ENCODE results near the gene PCDH18. TPM values are rescaled to one million over a fixed set of nuclear protein-coding genes. Genes with fewer than 3 reads are reported as not detected.
A peak's percentile ranks its signal among the peaks of the same experiment; 100 is the strongest.
"Not testable (repeated sequence)": the region's sequence is repeated elsewhere in the genome, so short reads cannot be mapped to it uniquely, and the experiment has no call there.

PCDH18 gene, protein sequence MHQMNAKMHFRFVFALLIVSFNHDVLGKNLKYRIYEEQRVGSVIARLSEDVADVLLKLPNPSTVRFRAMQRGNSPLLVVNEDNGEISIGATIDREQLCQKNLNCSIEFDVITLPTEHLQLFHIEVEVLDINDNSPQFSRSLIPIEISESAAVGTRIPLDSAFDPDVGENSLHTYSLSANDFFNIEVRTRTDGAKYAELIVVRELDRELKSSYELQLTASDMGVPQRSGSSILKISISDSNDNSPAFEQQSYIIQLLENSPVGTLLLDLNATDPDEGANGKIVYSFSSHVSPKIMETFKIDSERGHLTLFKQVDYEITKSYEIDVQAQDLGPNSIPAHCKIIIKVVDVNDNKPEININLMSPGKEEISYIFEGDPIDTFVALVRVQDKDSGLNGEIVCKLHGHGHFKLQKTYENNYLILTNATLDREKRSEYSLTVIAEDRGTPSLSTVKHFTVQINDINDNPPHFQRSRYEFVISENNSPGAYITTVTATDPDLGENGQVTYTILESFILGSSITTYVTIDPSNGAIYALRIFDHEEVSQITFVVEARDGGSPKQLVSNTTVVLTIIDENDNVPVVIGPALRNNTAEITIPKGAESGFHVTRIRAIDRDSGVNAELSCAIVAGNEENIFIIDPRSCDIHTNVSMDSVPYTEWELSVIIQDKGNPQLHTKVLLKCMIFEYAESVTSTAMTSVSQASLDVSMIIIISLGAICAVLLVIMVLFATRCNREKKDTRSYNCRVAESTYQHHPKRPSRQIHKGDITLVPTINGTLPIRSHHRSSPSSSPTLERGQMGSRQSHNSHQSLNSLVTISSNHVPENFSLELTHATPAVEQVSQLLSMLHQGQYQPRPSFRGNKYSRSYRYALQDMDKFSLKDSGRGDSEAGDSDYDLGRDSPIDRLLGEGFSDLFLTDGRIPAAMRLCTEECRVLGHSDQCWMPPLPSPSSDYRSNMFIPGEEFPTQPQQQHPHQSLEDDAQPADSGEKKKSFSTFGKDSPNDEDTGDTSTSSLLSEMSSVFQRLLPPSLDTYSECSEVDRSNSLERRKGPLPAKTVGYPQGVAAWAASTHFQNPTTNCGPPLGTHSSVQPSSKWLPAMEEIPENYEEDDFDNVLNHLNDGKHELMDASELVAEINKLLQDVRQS
- total RNA-seq (2014; rRNA removed), result 13.4 and 16.6 TPM in 2 replicates
- polyA plus RNA-seq (2012), result 2.8 TPM

DNA sequence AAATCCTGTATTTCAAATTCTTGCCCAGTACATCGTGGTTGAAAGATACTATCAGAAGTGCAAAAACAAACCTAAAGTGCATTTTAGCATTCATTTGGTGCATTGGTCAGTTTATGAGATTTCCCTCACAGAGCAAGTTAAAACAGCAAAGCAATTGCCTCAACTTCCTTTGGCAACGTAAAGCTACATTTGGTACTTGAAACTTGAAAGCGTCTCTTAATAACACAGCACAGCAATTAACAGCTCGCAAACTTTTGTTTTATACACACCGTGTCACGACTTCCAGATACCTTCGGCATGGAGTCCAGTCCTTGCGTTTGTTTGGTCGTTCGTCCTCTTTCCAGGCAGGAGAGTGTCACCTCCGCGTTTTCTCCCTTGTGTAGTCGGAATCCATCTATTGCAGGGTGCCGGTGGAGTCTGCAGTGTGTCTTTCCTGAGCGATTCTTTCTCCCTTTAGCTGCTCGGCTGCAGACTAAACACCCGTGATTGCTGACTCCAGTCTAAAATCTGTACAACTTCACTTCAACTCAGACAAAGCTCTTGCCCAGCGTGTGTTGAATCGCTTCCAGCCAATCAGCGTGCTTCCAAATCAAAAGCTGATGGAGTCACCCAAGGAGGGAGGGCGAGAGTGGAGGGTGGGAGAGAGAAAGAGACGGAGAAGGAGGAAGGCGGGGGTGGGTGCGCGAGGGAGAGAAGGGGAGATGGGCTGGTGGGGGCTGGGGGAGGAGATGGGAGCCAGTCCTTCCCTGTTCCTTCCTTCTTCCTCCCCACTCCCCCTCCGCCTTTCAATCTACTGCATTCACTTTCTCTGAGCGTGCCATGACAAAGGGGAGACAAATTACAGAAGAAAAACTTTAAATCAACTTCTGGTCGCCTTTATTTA lies at the start of gene PCDH18:
Gene PCDH18, minus strand, starts transcription at position 509 of the 883 bp plus-strand sequence. Its CDS starts 406 bp downstream, at position 103.
- peak; percentile 95 for DNase-seq (ENCODE audit: low read depth)

DNA sequence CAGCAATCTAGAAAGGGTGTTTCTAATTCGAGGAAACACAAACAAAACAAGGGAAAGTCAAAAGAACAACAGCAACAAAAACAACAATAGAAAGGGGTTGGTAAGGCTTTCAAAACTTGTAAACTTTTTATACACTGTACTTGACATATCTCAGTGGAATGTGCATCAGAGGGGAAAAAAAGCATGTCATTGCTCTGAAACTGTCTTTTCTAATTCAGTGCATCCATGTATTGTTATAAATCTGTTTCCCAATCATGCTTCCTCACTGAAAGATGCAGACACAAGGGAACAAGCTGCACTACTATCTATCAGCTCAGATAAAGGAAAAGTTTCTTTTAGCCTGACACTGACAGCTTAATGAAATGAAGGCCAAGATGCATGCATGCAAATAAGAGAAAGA lies 44.2 kb upstream of the PCDH18 start:
- no peak for DNase-seq (ENCODE audit: low read depth)

DNA sequence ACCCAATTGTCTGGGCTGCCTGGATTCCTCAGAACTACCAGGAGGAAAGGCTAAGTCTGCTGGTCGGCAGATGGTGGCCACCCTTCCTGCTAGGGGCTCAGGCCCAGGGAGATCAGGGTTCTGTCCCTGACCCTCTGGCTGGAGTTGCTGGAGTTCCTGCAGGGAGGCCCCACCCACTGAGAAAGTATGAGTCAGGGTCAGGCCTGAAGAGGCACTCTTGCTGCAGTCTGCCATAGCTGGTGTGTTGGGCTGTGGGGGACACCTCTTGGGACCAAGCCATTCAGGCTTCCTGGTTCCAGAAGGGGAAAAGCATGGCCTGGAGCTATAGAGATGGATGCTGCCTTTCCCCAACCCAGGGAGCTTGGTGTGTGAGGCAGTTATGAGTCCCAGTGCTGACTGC lies 40.4 kb upstream of the PCDH18 start:
- peak; percentile 13 for DNase-seq (ENCODE audit: low read depth)

DNA sequence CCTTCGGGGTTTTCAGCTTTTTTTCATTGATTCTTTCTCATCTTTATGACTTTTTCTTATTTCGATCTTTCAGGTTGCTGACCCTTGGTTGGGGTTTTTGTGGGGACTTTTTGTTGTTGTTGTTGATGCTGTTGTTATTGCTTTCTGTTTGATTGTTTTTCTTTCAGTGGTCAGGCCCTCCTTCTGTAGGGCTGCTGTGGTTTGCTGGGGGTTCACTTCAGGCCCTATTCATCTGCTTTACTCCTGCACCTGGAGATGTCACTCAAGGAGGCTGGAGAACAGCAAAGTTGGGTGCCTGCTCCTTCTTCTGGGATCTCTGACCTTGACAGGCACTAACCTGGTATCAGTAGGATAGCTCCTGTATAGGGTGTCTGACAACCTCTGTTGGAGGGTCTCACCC lies 39.9 kb upstream of the PCDH18 start:
- DNase-seq (ENCODE audit: low read depth), result peak; percentile 78

DNA sequence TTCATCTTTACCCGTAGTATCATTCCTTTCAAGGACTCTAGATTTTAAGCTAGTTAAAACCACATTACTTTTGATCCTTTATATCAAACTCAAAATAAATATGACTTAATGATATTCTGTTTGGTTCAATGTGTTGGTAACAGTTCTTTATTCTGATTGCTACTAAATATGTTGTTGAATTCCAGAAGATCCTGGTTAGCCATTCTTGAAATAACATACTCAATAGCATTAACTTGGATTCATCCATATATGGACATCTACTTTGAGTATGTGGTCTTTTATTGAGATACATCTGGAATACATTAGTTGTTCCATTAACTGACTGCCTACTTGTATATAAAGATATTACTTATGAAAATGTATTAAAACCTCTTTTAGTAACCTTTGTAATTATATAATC lies 27.5 kb upstream of the PCDH18 start:
- no peak for DNase-seq (ENCODE audit: low read depth)

DNA sequence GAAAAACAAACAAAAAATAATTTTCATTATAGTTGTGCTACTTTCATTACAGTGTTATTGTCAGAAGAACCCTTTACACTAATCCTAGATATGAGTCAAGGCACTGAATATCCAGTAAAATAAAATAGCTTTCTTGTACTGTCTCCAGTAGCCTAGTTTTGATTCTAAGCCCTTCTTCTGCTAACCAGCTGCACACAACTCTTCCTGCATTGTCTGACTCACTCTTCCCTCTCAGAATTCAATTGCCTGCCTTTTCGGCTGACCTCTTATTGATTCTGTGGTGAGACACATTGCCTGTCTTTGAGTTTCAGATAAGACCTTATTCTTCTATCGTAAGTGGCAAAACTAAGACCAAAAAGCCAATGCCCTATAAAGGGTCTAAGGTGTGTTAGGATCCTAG lies 26.7 kb upstream of the PCDH18 start:
- peak; percentile 68 for DNase-seq (ENCODE audit: low read depth)

DNA sequence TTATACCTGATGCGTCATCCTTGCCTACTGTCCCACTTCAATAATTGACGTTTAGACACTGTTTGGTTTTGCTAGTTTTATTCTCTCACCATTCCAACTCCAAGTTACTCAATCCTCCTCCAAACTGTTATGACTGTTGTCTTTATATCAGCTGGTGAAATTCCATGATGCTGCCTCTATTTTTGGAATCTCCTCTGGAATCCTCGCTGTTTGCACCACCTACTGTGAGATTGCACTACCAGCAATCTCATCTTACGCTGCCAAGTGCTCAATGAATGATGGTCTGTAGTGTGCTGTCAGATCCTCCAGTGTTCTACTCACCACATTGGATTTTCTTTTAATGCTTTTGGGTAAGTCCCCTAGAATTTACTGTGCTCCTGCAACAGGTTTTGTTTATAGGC lies 13.2 kb upstream of the PCDH18 start:
- DNase-seq (ENCODE audit: low read depth), result peak; percentile 78

DNA sequence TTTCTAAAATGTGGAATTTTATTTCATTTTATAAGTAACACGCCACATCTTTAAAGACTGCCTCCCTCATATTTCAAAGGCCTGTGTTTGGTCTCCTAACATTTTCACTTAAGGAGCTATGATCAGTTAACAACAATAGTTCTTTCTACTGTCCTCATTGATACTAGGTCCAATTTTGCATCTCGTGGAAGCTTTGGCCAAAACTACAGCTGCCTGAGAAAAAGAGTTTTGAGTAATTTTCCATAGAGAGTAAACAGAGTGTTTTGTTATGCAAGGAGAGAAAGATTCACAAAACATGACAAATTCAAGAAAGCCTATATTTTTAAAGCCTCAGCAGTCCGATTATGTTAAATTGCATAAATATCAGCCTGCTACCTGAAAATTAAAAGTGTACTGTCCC lies 11.4 kb upstream of the PCDH18 start:
- no peak for DNase-seq (ENCODE audit: low read depth)

DNA sequence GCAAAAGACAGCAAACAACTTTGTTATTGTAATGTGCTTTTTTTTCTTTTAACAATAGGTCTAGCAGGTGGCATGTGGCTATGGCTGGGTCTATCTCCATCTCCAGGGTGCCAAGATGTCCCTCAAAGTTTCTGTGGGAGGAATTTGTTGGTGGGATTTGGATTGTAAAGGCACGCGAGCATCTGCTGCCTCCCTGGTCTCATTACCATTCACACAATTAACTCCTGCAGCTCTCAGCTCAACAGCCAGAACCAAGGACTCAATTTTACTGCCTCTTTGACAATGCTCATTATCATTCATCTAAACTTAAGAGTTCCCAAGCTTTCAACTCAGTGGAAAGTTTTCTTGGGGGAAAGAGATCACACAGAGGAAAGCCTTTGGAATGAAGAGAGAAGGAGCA lies 10.9 kb upstream of the PCDH18 start:
- no peak for DNase-seq (ENCODE audit: low read depth)

DNA sequence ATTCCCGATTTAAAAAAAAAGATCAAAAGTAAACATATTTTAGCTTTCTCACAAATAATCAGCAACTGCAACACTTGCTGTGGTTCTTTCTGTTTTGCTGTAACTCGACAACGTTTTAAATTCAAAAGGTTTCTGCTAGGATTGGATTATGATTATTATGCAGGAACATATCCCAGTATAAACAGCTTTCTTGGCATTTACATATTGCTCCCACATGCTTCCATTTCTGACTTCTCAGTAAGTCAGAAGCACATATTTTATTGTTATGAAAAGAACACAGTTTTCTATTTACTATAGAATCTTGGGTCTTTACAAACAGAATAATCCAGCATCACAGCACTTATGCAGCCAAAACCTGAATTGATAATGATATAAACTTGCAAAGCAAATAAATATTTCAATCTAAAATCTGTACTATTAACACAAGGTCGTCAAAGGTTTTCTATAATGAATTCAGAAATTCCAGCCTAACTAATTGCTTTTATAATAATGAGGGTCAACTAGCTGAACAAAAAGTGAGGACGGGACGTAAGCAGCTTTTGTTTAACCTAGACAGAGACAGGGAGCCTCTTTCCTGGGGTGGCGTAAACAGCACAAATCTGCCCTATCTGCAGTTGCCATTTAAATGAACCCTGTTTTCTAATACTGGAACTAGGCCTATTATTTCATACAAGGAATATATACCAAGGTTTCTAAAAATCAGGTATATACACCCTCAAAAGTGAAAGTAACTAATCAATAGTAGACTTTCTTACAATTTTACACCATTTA lies 9.8 kb upstream of the PCDH18 start:
- no peak for DNase-seq (ENCODE audit: low read depth)

DNA sequence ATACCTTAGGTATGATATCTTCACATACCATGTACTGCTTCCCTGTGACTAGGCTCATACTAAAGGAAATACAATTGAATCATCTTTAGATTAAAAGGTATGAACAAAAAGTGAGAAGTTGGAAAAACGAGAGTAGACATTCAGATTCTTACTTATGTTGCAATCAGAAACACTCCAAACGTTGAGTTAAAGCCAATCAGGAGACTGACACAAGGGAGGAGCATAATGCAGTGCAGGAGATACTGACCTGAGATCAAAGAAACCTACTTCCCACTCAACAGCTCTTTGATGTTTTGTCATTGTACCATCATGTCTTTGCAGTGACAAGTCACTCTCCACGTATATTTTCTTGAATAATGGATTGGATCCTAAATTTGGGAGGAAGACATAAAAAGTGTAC lies 8.9 kb upstream of the PCDH18 start:
- DNase-seq (ENCODE audit: low read depth), result no peak

DNA sequence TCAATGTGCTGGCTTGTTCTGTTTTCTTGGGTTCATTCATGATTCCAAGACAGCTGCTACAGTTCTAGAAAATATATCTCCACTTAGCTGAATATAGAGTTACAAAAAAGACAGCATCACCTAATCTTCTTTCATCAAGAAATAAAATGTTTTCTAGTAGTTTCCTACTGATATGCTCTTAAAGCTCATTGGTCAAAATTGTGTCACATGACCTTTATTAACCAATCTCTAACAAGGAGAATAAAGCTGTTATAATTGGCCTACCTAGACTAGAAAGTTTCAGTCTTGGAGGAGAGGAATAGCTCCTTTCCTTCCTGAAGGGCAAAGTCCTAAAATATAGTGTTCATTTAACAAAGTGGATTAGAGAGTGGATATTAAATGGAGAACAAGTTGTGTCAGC lies 8.1 kb upstream of the PCDH18 start:
- DNase-seq (ENCODE audit: low read depth), result no peak

DNA sequence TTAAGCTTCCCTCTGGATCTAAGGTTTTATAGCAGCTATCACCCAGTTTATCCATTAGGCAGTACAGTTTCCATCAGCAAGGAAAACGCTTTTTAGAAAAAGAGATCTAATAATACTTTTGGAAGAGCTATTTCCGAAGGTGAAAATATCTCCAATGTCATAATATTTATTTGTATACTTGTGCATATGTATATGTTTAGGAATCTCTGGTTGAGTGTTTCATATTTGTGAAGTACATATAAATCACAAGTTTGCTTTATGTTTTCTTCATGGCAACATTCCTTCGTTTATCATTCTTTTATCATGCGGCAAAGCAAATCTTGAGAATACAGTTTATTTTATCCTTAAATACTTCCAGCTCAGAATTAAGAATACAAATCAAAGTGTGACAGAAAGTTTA lies 6.2 kb upstream of the PCDH18 start:
- no peak for DNase-seq (ENCODE audit: low read depth)

DNA sequence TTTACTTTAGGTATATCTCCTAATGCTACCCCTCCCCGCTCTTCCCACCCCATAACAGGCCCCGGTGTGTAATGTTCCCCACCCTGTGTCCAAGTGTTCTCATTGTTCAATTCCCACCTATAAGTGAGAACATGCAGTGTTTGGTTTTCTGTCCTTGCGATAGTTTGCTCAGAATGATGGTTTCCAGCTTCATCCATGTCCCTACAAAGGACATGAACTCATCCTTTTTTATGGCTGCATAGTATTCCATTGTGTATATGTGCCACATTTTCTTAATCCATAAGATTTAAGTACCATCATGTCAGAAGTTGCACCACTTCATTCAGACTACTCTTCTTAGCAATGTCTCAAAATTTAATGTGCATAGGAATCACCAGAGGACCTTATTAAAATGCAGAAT lies 5.5 kb upstream of the PCDH18 start:
- DNase-seq (ENCODE audit: low read depth), result not testable (repeated sequence)

DNA sequence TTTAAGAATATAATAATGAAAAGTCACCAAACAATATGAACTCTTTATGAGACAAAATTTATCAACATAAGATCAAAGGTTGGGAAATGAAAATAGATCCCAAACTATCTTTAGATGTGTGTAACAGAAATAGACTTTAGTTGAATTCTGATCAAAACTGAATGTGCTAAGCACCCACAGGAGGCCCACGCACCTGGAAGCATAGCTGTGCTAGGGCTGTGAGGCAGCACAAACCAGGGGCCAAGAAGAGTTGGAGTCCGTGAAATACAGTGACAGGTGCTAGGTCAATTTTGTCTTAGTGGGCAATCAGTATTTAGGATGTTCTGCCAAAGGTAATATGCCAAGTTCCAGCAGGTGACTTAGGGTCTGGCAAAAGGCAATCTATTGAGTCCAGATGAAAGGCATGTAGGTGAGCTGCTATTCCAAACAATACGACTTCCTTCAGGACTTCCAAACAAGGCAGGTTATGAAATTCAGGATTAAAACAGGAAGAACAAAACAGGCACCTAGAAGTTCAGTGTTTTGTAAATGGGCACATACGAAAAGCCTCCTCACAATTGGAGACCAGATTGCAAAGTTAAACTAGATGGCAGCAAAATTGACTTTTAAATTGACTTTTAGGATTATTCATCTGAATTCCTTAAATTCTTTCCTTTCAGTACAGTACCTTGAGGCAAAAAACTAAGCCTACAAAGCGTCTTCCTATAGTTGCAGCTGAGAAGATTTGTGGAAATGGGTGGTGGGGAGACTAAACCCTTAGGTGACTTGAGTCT lies 4.7 kb upstream of the PCDH18 start:
- DNase-seq (ENCODE audit: low read depth), result no peak

DNA sequence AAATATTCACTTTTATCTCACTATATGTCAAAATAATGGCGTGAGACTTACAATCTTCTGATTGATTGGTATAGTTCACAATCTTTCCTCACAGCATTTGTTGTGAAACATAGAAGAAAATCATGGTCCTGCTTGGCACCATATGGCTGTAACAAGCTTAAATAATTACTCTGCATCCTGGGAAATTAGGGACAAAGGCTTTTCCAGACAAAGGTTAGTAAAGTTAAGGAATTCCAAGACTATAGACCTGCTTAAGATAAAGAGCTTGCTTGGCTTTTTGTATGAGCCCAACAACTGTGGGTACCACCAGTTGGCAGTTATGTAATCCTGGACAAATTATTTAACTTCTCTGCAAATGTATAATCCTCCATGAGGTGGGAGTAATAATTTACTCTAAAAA lies 3.4 kb upstream of the PCDH18 start:
- no peak for DNase-seq (ENCODE audit: low read depth)

DNA sequence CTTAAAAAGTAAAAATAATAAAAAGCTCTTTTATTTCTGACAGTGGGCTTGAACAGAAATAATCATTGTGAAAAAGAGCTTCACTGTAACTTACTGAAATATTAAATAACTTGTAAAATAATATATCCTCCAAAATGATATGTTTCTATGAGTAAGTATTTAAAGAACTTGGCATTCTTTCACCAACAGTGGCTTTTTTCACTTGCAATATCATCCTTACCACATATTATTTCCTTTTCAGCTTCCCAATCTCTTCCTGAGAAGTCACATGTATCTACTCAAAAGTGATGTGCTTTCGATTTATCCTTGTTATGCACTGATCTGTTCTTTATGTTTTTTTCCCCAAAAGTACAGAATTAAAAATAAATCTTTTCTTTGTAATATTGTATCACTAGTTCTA lies 2.2 kb upstream of the PCDH18 start:
- DNase-seq (ENCODE audit: low read depth), result no peak

DNA sequence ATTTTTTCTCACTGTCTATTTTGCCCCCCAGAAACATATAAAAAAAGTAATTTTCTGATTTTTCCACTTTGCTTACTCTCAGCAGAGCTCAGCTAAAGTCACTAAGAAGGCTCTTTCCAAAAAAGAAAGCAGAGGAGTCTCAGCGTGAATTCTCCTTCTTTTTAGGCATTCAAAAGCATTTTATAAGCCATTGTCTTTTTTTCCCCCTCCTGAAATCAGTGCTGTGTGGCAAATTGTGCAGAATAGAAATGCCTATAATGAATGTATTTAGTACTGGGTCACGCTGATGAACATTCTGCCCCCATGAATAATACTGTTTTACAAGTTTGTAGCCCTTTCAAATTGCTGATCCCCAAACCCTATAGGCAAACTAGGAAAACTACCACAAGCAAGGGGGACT lies 1.6 kb upstream of the PCDH18 start:
- DNase-seq (ENCODE audit: low read depth), result no peak

DNA sequence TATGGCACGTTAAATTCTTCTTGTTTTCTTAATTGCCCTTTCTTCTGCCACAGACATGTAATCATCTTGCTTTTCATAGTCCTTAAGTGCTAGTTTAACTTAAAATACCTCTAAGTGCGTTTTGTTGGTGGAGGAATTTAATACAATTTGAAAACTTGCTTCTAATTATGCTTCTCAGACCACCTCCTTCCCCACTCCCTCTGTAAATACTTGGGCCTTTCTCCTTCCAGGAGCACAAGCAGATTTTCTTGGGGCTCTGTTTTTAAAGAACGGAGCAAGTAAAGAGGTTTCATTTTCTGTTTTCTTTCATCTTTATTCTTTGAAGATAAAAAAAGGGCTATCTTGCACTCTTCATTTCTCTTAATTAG lies 559 bp upstream of the PCDH18 start:
- no peak for DNase-seq (ENCODE audit: low read depth)
